ENCODE results near the gene FUT9.

The FUT9 gene

GRCh38 chr6:96196633-96197032 lies 180.9 kb downstream of the FUT9 start:
- no peak for TF ChIP-seq CTCF (IDR thresholded peaks at IDR 0.05; ENCODE audit: low read depth, low read length)
- no peak for DNase-seq (ENCODE audit: low read depth, low spot score)
- in situ Hi-C loops (cut with HindIII; ENCODE audit: low sequenced_read_pairs) = no loop called here

GRCh38 chr6:96197241-96197640 lies 181.5 kb downstream of the FUT9 start:
- in situ Hi-C loops (cut with HindIII; ENCODE audit: low sequenced_read_pairs) = no loop called here
- DNase-seq (ENCODE audit: low read depth, low spot score) = no peak
- TF ChIP-seq CTCF (IDR thresholded peaks at IDR 0.05; ENCODE audit: low read depth, low read length) = no peak
- no peak overlapping the region for H3K4me3 ChIP-seq (ENCODE audit: low read depth, low read length)

More at GRCh38 chr6:96196633-96197032, 180.9 kb downstream of the FUT9 start:
- no peak overlapping the region for H3K4me3 ChIP-seq (ENCODE audit: low read depth, low read length)

- TF ChIP-seq CTCF (IDR thresholded peaks at IDR 0.05; ENCODE audit: low read depth, low read length) = no peak
- in situ Hi-C loops (cut with HindIII; ENCODE audit: low sequenced_read_pairs) = no loop called here
- no peak for DNase-seq (ENCODE audit: low read depth, low spot score)
- H3K4me3 ChIP-seq (ENCODE audit: low read depth, low read length) = no peak overlapping the region
Observed at GRCh38 chr6:96202571-96202970, 186.8 kb downstream of the FUT9 start.

- no peak overlapping the region for H3K4me3 ChIP-seq (ENCODE audit: low read depth, low read length)
- no peak for TF ChIP-seq CTCF (IDR thresholded peaks at IDR 0.05; ENCODE audit: low read depth, low read length)
- no peak for DNase-seq (ENCODE audit: low read depth, low spot score)
- in situ Hi-C loops (cut with HindIII; ENCODE audit: low sequenced_read_pairs) = no loop called here
Observed at GRCh38 chr6:96211341-96211740, 195.6 kb downstream of the FUT9 start.

GRCh38 chr6:96212066-96212465 lies 196.3 kb downstream of the FUT9 start:
- TF ChIP-seq CTCF (IDR thresholded peaks at IDR 0.05; ENCODE audit: low read depth, low read length) = no peak
- H3K4me3 ChIP-seq (ENCODE audit: low read depth, low read length) = no peak overlapping the region
- in situ Hi-C loops (cut with HindIII; ENCODE audit: low sequenced_read_pairs) = no loop called here
- DNase-seq (ENCODE audit: low read depth, low spot score) = no peak

GRCh38 chr6:96213784-96214183 lies 198.0 kb downstream of the FUT9 start:
- no peak overlapping the region for H3K4me3 ChIP-seq (ENCODE audit: low read depth, low read length)
- in situ Hi-C loops (cut with HindIII; ENCODE audit: low sequenced_read_pairs) = no loop called here
- no peak for TF ChIP-seq CTCF (IDR thresholded peaks at IDR 0.05; ENCODE audit: low read depth, low read length)
- DNase-seq (ENCODE audit: low read depth, low spot score) = no peak

- H3K4me3 ChIP-seq (ENCODE audit: low read depth, low read length) = no peak overlapping the region
- DNase-seq (ENCODE audit: low read depth, low spot score) = no peak
- in situ Hi-C loops (cut with HindIII; ENCODE audit: low sequenced_read_pairs) = no loop called here
- no peak for TF ChIP-seq CTCF (IDR thresholded peaks at IDR 0.05; ENCODE audit: low read depth, low read length)
Observed at GRCh38 chr6:96223695-96224094, 207.9 kb downstream of the FUT9 start.
